AG09319 (cell line): ENCODE data around the gene NDUFB4.

Experiments
- DNase-seq: peaks from one replicate; pipeline ENCODE4 v3.0.0-alpha.2; 2010; ENCODE audit warnings: low read depth; ENCODE audit errors: extremely low read depth
- CTCF ChIP-seq: IDR thresholded peaks from 2 replicates; pipeline ENCODE4 v1.5.1; 2011; ENCODE audit warnings: low read depth, mild to moderate bottlenecking, inconsistent platforms, low read length, moderate library complexity

The NDUFB4 gene

GRCh38 chr3:120558771-120559241 lies 37.3 kb upstream of the NDUFB4 start:
- peak; percentile 89 for TF ChIP-seq CTCF
- DNase-seq, result peak; percentile 87

GRCh38 chr3:120559242-120560061 lies 36.7 kb upstream of the NDUFB4 start:
- DNase-seq, result no peak
- TF ChIP-seq CTCF, result no peak

- no peak for TF ChIP-seq CTCF
- no peak for DNase-seq
Measured at GRCh38 chr3:120560304-120561250, 35.6 kb upstream of the NDUFB4 start.

- DNase-seq, result peak; percentile 31
- TF ChIP-seq CTCF, result peak; percentile 92
Measured at GRCh38 chr3:120561251-120562045, 34.7 kb upstream of the NDUFB4 start.

- TF ChIP-seq CTCF, result no peak
- DNase-seq, result no peak
Measured at GRCh38 chr3:120563356-120564022, 32.6 kb upstream of the NDUFB4 start.

- no peak for DNase-seq
- no peak for TF ChIP-seq CTCF
Measured at GRCh38 chr3:120566243-120566975, 29.7 kb upstream of the NDUFB4 start.
